ENCODE measurements around the gene HES4.

GRCh38 chr1:1026599-1027413 is 26.9 kb upstream of the HES4 start:
- TF ChIP-seq CTCF (IDR thresholded peaks at IDR 0.05): no peak
- no peak for TF ChIP-seq POLR2AphosphoS5 (IDR thresholded peaks at IDR 0.05)
- no peak for TF ChIP-seq POLR2A (IDR thresholded peaks at IDR 0.05)
